IMR-90 (cell line): ENCODE data around the gene DUT. TPM values are rescaled to one million over a fixed set of nuclear protein-coding genes. Genes with fewer than 3 reads are reported as not detected.

Experiments
- ATAC-seq: fragments of 200-7000 bp; cut with Tn5 transposase; 2 replicates; pipeline ENCODE4 v1.9.1; 2020; ENCODE audit warnings: low read depth, mild to moderate bottlenecking, moderate library complexity
- BruUV-seq: library from RNA; stranded (reverse); fragments of 400-500 nt; replicated peaks from 2 replicates; lab custom pipeline; 2021; lab: Mats Ljungman, UMichigan
- CTCF ChIA-PET: fragments of 300-600 bp; formaldehyde crosslinking; extraction: SDS; loops from one replicate; lab custom pipeline; 2021; ENCODE audit warnings: antibody characterized with exemption; lab: Yijun Ruan, JAX
- POLR2A ChIA-PET: fragments of 300-600 bp; sonication (Branson Sonifier 250); formaldehyde crosslinking; loops from one replicate; lab custom pipeline; 2022; ENCODE audit warnings: antibody characterized with exemption; ENCODE audit not compliant: unreplicated experiment; lab: Charles Lee
- DNase-seq: peaks from one replicate; pipeline ENCODE4 v3.0.0; 2013
- H2AFZ ChIP-seq: replicated peaks from 2 replicates; pipeline ENCODE3; 2013; ENCODE audit warnings: low read length, mild to moderate bottlenecking; ENCODE audit not compliant: poor library complexity
- H2AK5ac ChIP-seq: 2 replicates; pipeline ENCODE4 v1.6.1; 2013; ENCODE audit warnings: low read depth, low read length, inconsistent platforms
- H2AK9ac ChIP-seq: replicated peaks from 2 replicates; pipeline ENCODE3; 2013; ENCODE audit warnings: mild to moderate bottlenecking, low read depth, low read length, moderate library complexity; ENCODE audit not compliant: poor library complexity
- H2BK120ac ChIP-seq: 2 replicates; pipeline ENCODE4 v1.6.1; 2013; ENCODE audit warnings: low read depth, low read length, inconsistent platforms
- H2BK15ac ChIP-seq: 3 replicates; pipeline ENCODE4 v1.6.1; 2013; ENCODE audit warnings: low read depth, low read length, inconsistent platforms
- H2BK20ac ChIP-seq: 2 replicates; pipeline ENCODE4 v1.6.1; 2013; ENCODE audit warnings: low read depth, mild to moderate bottlenecking, inconsistent platforms, low read length, moderate library complexity
- H2BK5ac ChIP-seq: 2 replicates; pipeline ENCODE4 v1.6.1; 2013; ENCODE audit warnings: mild to moderate bottlenecking, low read depth, low read length, inconsistent platforms; ENCODE audit not compliant: poor library complexity, severe bottlenecking
- H3K14ac ChIP-seq: replicated peaks from 2 replicates; pipeline ENCODE4 v1.6.1; 2013; ENCODE audit warnings: low read depth, low read length, inconsistent platforms
- H3K18ac ChIP-seq: 2 replicates; pipeline ENCODE4 v1.6.1; 2013; ENCODE audit warnings: low read depth, low read length, control low read depth
- H3K23ac ChIP-seq: 2 replicates; pipeline ENCODE4 v1.6.1; 2013; ENCODE audit warnings: low read depth, low read length, inconsistent platforms
- H3K27ac ChIP-seq: 2 replicates; pipeline ENCODE4 v1.5.1; 2013; ENCODE audit warnings: mild to moderate bottlenecking, control low read depth, low read length; ENCODE audit not compliant: insufficient read depth
- H3K27me3 ChIP-seq: 2 replicates; pipeline ENCODE4 v1.6.1; 2013; ENCODE audit warnings: low read length; ENCODE audit not compliant: control insufficient read depth, insufficient read depth
- H3K36me3 ChIP-seq: 2 replicates; pipeline ENCODE4 v1.6.1; 2013; ENCODE audit warnings: low read length, mixed read lengths; ENCODE audit not compliant: control insufficient read depth, insufficient read depth
- H3K4ac ChIP-seq: 2 replicates; pipeline ENCODE4 v1.6.1; 2013; ENCODE audit warnings: low read depth, low read length, inconsistent platforms
- H3K4me1 ChIP-seq: 2 replicates; pipeline ENCODE4 v1.6.1; 2013; ENCODE audit warnings: low read length, mixed read lengths; ENCODE audit not compliant: control insufficient read depth, insufficient read depth
- H3K4me2 ChIP-seq: 2 replicates; pipeline ENCODE4 v1.6.1; 2013; ENCODE audit warnings: low read depth, mild to moderate bottlenecking, control low read depth, low read length, moderate library complexity
- H3K4me3 ChIP-seq: 2 replicates; pipeline ENCODE4 v1.5.1; 2013; ENCODE audit warnings: low read depth, mild to moderate bottlenecking, control low read depth, low read length, moderate library complexity; ENCODE audit not compliant: insufficient read depth
- H3K56ac ChIP-seq: 2 replicates; pipeline ENCODE4 v1.6.1; 2013; ENCODE audit warnings: low read length, inconsistent platforms; ENCODE audit not compliant: insufficient read depth; ENCODE audit errors: extremely low read depth
- H3K79me1 ChIP-seq, 2 experiments: 2 replicates each; pipeline ENCODE4 v1.6.1; 2013; ENCODE audit warnings: low read length in 2 of 2, inconsistent platforms in 1 of 2, low read depth in 1 of 2
- H3K9ac ChIP-seq: 2 replicates; pipeline ENCODE4 v1.6.1; 2013; ENCODE audit warnings: low read depth, low read length, control low read depth
- H3K9me1 ChIP-seq: 2 replicates; pipeline ENCODE4 v1.6.1; 2013; ENCODE audit warnings: low read length, inconsistent platforms; ENCODE audit not compliant: insufficient read depth
- H3K9me3 ChIP-seq: 2 replicates; pipeline ENCODE4 v1.6.1; 2013; ENCODE audit warnings: low read length; ENCODE audit not compliant: control insufficient read depth, insufficient read depth
- H4K20me1 ChIP-seq: 2 replicates; pipeline ENCODE4 v1.6.1; 2013; ENCODE audit warnings: low read length, inconsistent platforms; ENCODE audit not compliant: insufficient read depth
- H4K5ac ChIP-seq: 2 replicates; pipeline ENCODE4 v1.6.1; 2013; ENCODE audit warnings: mild to moderate bottlenecking, low read depth, low read length, control low read depth
- H4K8ac ChIP-seq, 2 experiments: 2 replicates each; pipeline ENCODE4 v1.6.1; 2013; ENCODE audit warnings: low read depth in 2 of 2, low read length in 2 of 2, control low read depth in 1 of 2, inconsistent platforms in 1 of 2
- H4K91ac ChIP-seq: 2 replicates; pipeline ENCODE4 v1.6.1; 2013; ENCODE audit warnings: low read depth, low read length, inconsistent platforms; ENCODE audit not compliant: insufficient read depth
- RAD21 ChIP-seq: IDR thresholded peaks from 2 replicates; pipeline ENCODE4 v1.6.1; 2012; ENCODE audit warnings: low read length, improper control_type of control experiment
- SMC3 ChIP-seq: fragments of 150-350 bp; IDR thresholded peaks from 2 replicates; pipeline ENCODE4 v1.6.1; 2016; ENCODE audit warnings: low read depth, mild to moderate bottlenecking, antibody characterized with exemption, low read length, moderate library complexity
- WGBS, 2 experiments: methylation state at CpG; one replicate each; pipeline versions ENCODE4 v1.1.5 to v1.1.7; 2013; ENCODE audit warnings: missing lambda C conversion rate in 2 of 2; ENCODE audit not compliant: insufficient read length in 1 of 2; ENCODE audit errors: extremely low coverage in 2 of 2; 5-methylcytosine and 5-hydroxymethylcytosine counted together
- dilution Hi-C: fragments of 300-500 bp; cut with HindIII; formaldehyde crosslinking; loops from one replicate; pipeline ENCODE4 v1.14.3; 2018; ENCODE audit warnings: low sequenced_read_pairs; ENCODE audit not compliant: unreplicated experiment
- in situ Hi-C: fragments of 300-500 bp; cut with MboI; formaldehyde crosslinking; loops from 3 replicates; pipeline ENCODE4 v1.14.3; 2019; ENCODE audit warnings: low sequenced_read_pairs, inconsistent platforms, mixed read lengths
- intact Hi-C: fragments of 100-400 bp; cut with micrococcal nuclease; formaldehyde crosslinking; loops from 2 replicates; pipeline ENCODE4 v1.10.0; 2022
- polyA plus RNA-seq, 3 experiments: library from polyadenylated mRNA; depleted of rRNA; stranded (reverse); fragments of >200 nt; gene quantifications; 2 replicates each; pipeline ENCODE4 v1.2.3, GENCODE V29; 2012; ENCODE audit warnings: low replicate concordance in 1 of 3
- total RNA-seq: library from RNA; depleted of rRNA; stranded (reverse); fragments of >200 nt; gene quantifications from 2 replicates; pipeline ENCODE4 v1.2.3, GENCODE V29; 2012
- TF ChIP-seq, protein P1 (sequence below): fragments of 150-350 bp; IDR thresholded peaks from 2 replicates; pipeline ENCODE4 v1.6.1; 2017; ENCODE audit warnings: mild to moderate bottlenecking, antibody characterized with exemption, low read length, low read depth
- TF ChIP-seq, protein P2 (sequence below): conservative IDR thresholded peaks from 2 replicates; pipeline ENCODE4 v1.5.1; 2012; ENCODE audit warnings: mild to moderate bottlenecking, low read depth, low read length, improper control_type of control experiment

DUT gene
- total and polyA plus RNA-seq, 2 of the 4 experiments (the other 2 are of a cell fraction): 18.8 to 36.4 TPM

DNA sequence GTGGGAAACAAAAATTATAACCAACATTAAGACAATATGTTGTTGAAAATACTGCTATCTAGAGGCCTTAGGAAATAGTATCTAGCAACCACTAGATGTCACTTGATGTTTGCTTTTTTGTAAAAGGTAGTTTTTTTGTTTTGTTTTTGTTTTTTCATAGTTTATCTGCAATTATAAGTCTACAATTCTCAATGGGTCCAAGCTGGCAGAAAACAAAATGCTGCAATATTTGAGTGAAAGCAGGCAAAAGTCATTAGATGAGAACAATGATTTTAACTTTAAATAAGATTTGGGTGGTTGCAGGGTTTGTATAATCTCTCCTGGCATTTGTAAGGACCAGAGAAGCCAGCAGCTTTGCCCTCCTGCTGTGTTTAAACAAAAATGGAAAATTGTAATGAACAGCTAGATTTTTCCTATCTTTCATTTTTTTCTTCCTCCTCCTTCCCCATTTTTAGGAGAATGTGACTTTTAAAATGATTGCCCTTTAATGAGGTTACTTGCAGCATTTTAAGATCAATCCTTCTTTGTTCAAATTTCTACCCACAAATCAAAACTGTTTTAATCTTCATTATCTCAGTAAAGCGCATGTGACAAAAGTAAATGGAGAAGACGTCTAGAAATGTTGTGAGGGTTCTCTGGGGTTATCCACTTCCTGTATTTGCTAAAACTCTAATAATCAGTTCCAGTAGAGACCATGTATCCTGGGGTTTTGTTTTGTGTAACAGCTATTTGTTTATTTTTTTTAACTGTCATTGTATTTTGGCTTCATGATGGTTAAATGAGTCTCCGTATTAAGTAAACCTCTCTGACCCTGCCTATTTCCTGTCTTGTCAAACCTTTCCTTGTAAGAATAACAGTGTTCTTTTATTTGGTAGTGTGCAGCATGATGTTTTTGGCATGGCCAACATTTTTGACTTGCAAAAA is 27.3 kb downstream of the DUT start:
- Histone ChIP-seq H4K91ac (no peak overlapping the region), H3K27me3 (no peaks in the 10 kb centered on the region), H3K36me3 (no peaks in the 10 kb centered on the region), H4K5ac (peak overlapping the region; percentile 85), H2BK20ac (no peak overlapping the region), H3K23ac (no peak overlapping the region), H2BK5ac (peak overlapping the region; percentile 57), H3K4ac (no peak overlapping the region), H3K79me1 (no peaks in the 10 kb centered on the region), H2BK120ac (peak overlapping the region; percentile 2), H3K9me1 (no peaks in the 10 kb centered on the region), H3K4me3 (no peak overlapping the region), H2AK9ac (no peak overlapping the region), H3K56ac (no peak overlapping the region), H3K14ac (no peak overlapping the region), H4K20me1 (no peaks in the 10 kb centered on the region), H3K9me3 (peaks cover 2% of the 10 kb centered on the region; the same call in 1 of the 2 replicates), H4K8ac (peak overlapping the region in 1 of 2 experiments; percentile 18; a peak in 1 of 4 replicates), H3K18ac (peak overlapping the region; percentile 80), H3K27ac (0 out of 2 replicates have a peak overlapping the region, but pooled peaks have one; percentile 40), H2AK5ac (no peak overlapping the region), H3K4me2 (peak overlapping the region; percentile 78), H3K9ac (peak overlapping the region; percentile 52; the same call in 1 of the 2 replicates), H3K4me1 (peaks cover 15% of the 10 kb centered on the region), H2BK15ac (no peak overlapping the region), H2AFZ (no peak overlapping the region)
- intact Hi-C loops (loop anchor here (1.0 to 10.0 kb wide), 6 partner anchors 54 to 499 kb away; no protein-coding TSS in a partner anchor), dilution Hi-C loops (no loop called here), in situ Hi-C loops (loop anchor here (25.0 kb wide), 1 partner anchor 604 kb away; the partner anchor contains the start of gene SHC4)
- ChIA-PET CTCF (interaction anchor here (0.6 to 1.5 kb wide), 5 partner anchors 16 to 498 kb away, joined by 3 to 4 read pairs (median 3); no protein-coding TSS in a partner anchor), POLR2A (no interaction called here)
- no TSS peak for BruUV-seq
- DNase-seq (peak; percentile 64), ATAC-seq (peak; percentile 59)
- TF ChIP-seq, protein P1, sequence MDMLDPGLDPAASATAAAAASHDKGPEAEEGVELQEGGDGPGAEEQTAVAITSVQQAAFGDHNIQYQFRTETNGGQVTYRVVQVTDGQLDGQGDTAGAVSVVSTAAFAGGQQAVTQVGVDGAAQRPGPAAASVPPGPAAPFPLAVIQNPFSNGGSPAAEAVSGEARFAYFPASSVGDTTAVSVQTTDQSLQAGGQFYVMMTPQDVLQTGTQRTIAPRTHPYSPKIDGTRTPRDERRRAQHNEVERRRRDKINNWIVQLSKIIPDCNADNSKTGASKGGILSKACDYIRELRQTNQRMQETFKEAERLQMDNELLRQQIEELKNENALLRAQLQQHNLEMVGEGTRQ: no peak
- TF ChIP-seq, protein P2, sequence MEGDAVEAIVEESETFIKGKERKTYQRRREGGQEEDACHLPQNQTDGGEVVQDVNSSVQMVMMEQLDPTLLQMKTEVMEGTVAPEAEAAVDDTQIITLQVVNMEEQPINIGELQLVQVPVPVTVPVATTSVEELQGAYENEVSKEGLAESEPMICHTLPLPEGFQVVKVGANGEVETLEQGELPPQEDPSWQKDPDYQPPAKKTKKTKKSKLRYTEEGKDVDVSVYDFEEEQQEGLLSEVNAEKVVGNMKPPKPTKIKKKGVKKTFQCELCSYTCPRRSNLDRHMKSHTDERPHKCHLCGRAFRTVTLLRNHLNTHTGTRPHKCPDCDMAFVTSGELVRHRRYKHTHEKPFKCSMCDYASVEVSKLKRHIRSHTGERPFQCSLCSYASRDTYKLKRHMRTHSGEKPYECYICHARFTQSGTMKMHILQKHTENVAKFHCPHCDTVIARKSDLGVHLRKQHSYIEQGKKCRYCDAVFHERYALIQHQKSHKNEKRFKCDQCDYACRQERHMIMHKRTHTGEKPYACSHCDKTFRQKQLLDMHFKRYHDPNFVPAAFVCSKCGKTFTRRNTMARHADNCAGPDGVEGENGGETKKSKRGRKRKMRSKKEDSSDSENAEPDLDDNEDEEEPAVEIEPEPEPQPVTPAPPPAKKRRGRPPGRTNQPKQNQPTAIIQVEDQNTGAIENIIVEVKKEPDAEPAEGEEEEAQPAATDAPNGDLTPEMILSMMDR: peak; percentile 75
- TF ChIP-seq SMC3 (peak; percentile 65), RAD21 (peak; percentile 81)
- no CpG with 5 or more reads among the region's 3 CpGs for WGBS, 2 experiments
